ENCODE data around the gene GGTA1.

DNA sequence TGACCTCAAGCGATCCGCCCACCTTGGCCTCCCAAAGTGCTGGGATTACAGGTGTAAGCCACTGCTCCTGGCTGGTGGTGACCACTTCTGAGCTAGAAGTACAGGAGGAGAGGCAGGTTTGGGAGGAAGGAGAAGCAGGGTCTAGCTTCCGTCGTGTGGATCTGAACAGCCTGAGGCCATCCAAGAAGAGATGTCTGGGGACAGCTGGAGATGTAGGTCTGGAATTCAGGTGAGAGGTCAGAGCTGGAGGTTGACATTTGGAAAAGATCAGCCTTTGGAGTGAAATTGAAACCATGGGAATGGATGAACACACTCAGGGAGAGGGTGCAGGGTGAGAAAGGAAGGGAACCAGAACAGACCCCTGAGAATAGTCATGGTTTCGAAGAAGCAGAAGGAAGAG is 33.2 kb upstream of the GGTA1 start:
- TF ChIP-seq CHD2 (IDR thresholded peaks at IDR 0.05; ENCODE audit: low read length) = no peak
- TF ChIP-seq SIN3A (conservative IDR thresholded peaks at IDR 0.05 in 1 of 2, IDR thresholded peaks at IDR 0.05 in 1 of 2; ENCODE audit: low read depth in 1 of 2, low read length in 2 of 2) = no peak
- no peak for TF ChIP-seq BRCA1 (IDR thresholded peaks at IDR 0.05; ENCODE audit: low read depth, low read length)

Measured in H1 (cell line).